ENCODE measurements around the gene RIPOR2.

The RIPOR2 gene

DNA sequence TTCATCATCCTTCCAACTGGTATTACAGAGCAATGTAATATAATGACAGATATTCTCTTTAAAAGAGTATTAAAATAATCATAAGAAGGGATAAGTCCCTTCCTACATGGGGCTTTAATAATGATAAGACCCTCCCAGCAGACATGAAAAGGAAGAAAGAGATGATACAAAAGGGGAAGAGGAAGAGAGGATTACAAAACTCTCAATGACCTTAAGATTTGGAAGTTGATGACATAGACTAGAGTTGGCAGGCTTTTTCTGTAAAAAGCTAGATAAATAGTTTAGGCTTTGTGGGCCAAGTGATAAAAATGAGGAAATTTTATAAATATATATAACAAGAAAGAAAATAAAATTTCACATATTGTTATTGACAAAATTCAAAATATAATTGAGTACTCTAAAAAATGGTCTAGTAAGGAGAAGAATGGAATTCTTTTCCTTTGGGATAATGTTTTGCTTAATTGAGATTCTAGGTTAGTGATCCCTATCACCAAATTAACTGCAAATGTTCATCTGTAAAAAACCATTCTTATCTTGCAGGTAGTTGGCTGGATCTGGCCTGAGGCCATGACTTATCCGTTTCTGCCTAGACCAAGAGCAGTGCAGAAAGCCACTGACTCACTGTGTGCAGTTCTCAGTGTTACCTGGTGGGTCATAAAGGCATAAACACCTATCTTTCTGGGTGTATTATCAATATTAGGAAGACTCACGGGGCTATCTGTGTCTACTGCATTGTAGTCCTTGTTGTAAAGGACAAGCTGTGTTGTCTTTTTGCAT lies 11.0 kb downstream of the RIPOR2 start (continued):
- no peak for TF ChIP-seq ZNF37A (tag by site-specific recombination; IDR thresholded peaks at IDR 0.05)
- TF ChIP-seq ZNF837 (tag by site-specific recombination; IDR thresholded peaks at IDR 0.05) = no peak
- no peak for TF ChIP-seq GFI1B (tag by site-specific recombination; IDR thresholded peaks at IDR 0.05)
- no peak for TF ChIP-seq YY1 (tag by site-specific recombination; IDR thresholded peaks at IDR 0.05)
- TF ChIP-seq, protein P1, sequence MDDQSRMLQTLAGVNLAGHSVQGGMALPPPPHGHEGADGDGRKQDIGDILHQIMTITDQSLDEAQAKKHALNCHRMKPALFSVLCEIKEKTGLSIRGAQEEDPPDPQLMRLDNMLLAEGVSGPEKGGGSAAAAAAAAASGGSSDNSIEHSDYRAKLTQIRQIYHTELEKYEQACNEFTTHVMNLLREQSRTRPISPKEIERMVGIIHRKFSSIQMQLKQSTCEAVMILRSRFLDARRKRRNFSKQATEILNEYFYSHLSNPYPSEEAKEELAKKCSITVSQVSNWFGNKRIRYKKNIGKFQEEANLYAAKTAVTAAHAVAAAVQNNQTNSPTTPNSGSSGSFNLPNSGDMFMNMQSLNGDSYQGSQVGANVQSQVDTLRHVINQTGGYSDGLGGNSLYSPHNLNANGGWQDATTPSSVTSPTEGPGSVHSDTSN (CRISPR knock-in tag; IDR thresholded peaks at IDR 0.05) = no peak
- no peak for TF ChIP-seq ZNF266 (tag by site-specific recombination; IDR thresholded peaks at IDR 0.05; ENCODE audit: low read depth)
- TF ChIP-seq ZNF274 (IDR thresholded peaks at IDR 0.05; ENCODE audit: low read length) = no peak
- TF ChIP-seq ZNF274 (tag by site-specific recombination; IDR thresholded peaks at IDR 0.05; ENCODE audit: borderline replicate concordance) = no peak
- TF ChIP-seq ZNF121 (tag by site-specific recombination; IDR thresholded peaks at IDR 0.05) = no peak

DNA sequence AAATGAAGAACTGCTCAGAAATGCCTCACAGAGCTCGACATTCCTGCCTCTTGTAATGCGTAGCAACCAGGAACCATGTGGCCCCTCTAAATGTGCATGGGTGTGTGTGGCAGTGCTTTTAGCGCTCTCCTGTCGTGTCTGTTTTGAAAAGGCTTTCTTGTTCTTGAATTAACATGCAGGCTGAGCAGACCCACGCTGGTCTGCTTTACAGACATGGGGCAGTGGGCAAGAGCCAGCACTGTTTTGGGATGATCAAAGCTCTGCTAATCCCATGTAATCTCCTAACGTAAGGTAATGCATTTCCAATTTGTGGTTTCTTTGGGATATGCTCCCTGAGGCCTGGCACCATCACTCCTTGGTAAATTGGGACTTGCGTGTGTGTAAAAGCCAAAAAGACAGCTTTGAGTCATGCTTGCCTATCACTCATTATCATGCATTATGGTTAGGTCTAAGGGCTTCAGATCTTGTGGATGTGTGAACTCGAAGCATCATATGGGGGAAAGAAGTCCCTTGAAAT lies 11.8 kb downstream of the RIPOR2 start:
- no peak overlapping the region for H3K27ac ChIP-seq (ENCODE audit: extremely low read depth, low read depth, low read length)
- H3K4me1 ChIP-seq (ENCODE audit: control insufficient read depth, insufficient read depth, low read length) = peaks cover 14% of the 10 kb centered on the region
- POLR2A ChIA-PET = no interaction called here
- TF ChIP-seq SETDB1 (IDR thresholded peaks at IDR 0.05; ENCODE audit: insufficient read length, low read length) (no peak), ZNF211 (tag by site-specific recombination; IDR thresholded peaks at IDR 0.05; ENCODE audit: low read depth) (no peak), OSR2 (tag by site-specific recombination; IDR thresholded peaks at IDR 0.05) (no peak), ZNF776 (tag by site-specific recombination; IDR thresholded peaks at IDR 0.05; ENCODE audit: borderline replicate concordance) (no peak), GFI1B (tag by site-specific recombination; IDR thresholded peaks at IDR 0.05) (no peak), ZBTB1 (tag by site-specific recombination; IDR thresholded peaks at IDR 0.05) (no peak), KLF7 (tag by site-specific recombination; IDR thresholded peaks at IDR 0.05; ENCODE audit: borderline replicate concordance) (no peak), RBAK (tag by site-specific recombination; IDR thresholded peaks at IDR 0.05) (no peak), KLF10 (tag by site-specific recombination; IDR thresholded peaks at IDR 0.05) (no peak)
- TF ChIP-seq, protein P2, sequence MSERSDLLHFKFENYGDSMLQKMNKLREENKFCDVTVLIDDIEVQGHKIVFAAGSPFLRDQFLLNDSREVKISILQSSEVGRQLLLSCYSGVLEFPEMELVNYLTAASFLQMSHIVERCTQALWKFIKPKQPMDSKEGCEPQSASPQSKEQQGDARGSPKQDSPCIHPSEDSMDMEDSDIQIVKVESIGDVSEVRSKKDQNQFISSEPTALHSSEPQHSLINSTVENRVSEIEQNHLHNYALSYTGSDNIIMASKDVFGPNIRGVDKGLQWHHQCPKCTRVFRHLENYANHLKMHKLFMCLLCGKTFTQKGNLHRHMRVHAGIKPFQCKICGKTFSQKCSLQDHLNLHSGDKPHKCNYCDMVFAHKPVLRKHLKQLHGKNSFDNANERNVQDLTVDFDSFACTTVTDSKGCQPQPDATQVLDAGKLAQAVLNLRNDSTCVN (tag by site-specific recombination; optimal IDR thresholded peaks at IDR 0.05) = no peak
- TF ChIP-seq, protein P3, sequence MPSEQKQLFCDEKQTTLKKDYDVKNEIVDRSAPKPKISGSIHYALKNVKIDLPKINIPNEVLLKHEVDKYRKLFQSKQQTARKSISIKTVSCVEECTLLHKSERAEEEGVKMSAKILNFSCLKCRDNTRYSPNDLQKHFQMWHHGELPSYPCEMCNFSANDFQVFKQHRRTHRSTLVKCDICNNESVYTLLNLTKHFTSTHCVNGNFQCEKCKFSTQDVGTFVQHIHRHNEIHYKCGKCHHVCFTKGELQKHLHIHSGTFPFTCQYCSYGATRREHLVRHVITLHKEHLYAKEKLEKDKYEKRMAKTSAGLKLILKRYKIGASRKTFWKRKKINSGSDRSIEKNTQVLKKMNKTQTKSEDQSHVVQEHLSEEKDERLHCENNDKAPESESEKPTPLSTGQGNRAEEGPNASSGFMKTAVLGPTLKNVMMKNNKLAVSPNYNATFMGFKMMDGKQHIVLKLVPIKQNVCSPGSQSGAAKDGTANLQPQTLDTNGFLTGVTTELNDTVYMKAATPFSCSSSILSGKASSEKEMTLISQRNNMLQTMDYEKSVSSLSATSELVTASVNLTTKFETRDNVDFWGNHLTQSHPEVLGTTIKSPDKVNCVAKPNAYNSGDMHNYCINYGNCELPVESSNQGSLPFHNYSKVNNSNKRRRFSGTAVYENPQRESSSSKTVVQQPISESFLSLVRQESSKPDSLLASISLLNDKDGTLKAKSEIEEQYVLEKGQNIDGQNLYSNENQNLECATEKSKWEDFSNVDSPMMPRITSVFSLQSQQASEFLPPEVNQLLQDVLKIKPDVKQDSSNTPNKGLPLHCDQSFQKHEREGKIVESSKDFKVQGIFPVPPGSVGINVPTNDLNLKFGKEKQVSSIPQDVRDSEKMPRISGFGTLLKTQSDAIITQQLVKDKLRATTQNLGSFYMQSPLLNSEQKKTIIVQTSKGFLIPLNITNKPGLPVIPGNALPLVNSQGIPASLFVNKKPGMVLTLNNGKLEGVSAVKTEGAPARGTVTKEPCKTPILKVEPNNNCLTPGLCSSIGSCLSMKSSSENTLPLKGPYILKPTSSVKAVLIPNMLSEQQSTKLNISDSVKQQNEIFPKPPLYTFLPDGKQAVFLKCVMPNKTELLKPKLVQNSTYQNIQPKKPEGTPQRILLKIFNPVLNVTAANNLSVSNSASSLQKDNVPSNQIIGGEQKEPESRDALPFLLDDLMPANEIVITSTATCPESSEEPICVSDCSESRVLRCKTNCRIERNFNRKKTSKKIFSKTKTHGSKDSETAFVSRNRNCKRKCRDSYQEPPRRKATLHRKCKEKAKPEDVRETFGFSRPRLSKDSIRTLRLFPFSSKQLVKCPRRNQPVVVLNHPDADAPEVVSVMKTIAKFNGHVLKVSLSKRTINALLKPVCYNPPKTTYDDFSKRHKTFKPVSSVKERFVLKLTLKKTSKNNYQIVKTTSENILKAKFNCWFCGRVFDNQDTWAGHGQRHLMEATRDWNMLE (tag by site-specific recombination; conservative IDR thresholded peaks at IDR 0.05; ENCODE audit: low read depth) = no peak
- TF ChIP-seq, protein P1 (CRISPR knock-in tag; IDR thresholded peaks at IDR 0.05) = no peak
- no peaks in the 10 kb centered on the region for H3K9me3 ChIP-seq (ENCODE audit: control insufficient read depth, insufficient read depth, low read depth, low read length)
- no peak overlapping the region for H3K4me3 ChIP-seq (ENCODE audit: low read depth, low read length)
- CTCF ChIA-PET = interaction anchor here (0.6 to 3.2 kb wide), 2 partner anchors 10 to 118 kb away, joined by 5 to 24 read pairs; no protein-coding TSS in a partner anchor
- no peaks in the 10 kb centered on the region for H3K36me3 ChIP-seq (ENCODE audit: control insufficient read depth in 2 of 2, insufficient read depth in 1 of 2, low read length in 2 of 2)

Measured in HEK293 (cell line).